ENCODE results near the gene OPRL1.

OPRL1 gene

DNA sequence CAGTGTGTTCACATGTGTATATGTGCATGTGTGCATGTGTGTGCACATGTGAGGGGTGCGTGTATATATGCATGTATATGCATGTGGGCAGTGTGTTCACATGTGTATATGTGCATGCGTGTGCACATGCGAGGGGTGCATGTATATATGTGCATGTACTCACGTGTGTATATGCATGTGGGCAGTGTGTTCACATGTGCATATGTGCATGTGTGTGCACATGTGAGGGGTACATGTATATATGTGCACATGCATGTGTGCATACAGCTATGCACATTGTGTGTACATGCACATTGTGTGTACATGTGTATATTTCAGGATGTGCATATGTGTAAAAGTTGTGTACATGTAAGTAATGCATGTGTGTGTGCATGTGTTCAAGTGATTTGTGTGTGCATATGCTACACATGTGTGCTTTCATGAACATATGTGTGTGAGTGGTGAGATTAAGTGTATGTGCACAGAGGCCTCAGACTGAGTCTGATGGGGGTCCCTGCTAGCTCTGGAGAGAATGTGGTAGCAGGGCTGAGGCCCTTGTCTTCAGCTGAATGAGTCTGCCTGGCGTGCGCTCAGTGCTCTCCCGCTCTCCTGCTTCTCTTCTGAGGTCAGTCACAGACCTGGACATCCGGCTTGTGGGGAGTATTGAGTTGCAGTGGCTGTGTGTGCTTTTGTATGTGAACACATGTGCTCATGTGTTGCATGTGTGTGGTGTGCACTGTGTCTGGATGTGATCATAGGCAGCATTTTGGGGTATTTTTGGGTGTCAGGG is 64.4 kb downstream of the OPRL1 start:
- no peak for DNase-seq (ENCODE audit: low spot score)

DNA sequence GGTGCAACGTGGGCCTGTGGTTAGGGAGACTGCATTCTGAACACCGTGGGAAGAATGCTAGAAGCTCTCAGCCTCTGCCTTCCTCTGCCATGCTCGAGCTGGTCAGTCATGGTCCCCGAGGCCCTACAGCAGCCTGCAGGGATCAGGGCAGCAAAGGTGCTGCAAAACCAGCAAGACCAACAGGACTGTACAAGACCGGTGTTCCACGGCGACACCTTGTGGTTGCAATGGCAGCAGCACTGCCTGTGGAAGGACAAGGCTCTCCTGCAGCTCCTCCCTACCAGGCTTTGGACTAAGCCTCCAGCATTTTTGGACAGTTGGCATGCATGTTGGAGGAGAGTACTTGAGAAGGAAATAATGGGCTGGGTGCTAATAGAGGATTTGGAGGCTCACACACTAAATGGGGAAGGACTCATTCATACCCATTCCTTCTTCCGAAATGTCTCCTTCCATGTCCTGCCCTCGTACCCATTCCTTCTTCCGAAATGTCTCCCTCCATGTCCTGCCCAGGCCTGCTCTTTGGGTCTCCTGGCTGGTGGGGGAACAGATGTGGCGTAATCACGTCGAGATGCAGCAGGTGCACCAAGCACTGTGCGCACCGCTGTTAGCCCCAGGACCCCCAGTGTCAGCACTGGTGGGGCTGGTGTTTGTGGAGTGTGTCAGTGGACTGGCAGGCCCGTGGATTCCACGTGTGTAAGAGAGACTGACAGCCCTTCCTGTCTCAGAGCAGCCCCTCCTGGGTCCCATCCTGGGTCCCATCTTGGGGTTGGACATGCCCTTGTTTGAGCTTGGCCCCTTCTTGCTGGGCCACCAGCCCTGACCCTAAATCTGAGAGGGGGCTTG is 65.8 kb downstream of the OPRL1 start:
- no peak for DNase-seq (ENCODE audit: low spot score)

DNA sequence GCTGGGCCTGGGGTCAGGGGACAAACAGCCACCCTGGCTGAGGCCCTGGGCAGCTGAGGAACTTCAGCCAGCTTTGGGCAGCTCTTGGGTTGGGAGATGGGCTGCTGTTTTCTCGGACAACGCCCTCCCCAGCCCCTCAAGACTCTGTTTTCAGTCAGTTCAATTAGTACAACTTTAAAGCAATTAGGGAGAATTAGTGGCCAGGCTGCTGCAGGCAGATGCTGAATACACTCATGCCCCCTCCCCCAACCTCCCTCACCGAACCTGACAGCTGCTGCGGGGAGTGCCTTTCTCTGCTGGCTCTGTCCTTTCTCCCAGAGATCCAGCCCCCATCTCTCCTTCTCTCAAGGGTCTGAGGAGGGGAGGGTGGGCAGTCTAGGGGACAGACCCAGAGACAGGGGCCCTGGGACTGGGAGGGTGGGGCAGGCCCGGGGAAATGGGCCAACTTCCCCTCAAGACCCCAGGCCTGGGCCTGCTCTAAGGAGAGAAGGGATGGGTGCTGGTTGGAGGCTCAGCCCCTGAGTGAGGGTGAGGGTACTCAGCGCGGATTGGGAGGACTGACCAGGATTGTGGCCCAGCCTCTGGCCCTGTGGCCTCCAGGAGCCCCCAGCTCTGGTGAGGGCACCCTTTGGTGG is 66.5 kb downstream of the OPRL1 start:
- no peak for DNase-seq (ENCODE audit: low spot score)

DNA sequence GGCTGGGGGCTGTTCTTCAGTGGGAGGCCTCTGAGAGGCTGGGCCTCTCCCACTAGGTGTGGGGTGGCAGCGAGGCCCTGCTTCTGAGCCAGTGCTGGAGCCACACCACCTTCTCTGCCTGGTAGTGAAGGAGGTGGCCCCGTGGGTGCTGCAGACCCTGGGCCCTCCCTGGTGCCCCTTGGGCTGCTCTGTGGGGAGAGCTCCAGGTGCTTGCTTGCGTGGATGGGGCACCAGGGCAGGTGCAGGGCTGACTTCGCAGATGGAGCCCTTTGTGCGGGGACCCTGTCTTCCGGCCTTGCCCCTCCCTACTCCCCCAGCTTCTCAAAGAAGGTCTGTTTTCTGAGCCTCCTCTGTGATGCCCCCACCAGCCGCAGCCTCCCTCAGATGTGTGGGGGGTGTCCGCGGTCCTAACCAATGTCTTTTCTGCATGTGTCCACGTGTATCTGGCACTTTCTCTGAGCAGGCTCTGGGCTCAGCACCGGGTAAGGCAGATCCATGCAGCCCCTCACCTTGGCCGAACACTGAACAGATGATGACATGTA is 67.1 kb downstream of the OPRL1 start:
- DNase-seq (ENCODE audit: low spot score), result no peak

DNA sequence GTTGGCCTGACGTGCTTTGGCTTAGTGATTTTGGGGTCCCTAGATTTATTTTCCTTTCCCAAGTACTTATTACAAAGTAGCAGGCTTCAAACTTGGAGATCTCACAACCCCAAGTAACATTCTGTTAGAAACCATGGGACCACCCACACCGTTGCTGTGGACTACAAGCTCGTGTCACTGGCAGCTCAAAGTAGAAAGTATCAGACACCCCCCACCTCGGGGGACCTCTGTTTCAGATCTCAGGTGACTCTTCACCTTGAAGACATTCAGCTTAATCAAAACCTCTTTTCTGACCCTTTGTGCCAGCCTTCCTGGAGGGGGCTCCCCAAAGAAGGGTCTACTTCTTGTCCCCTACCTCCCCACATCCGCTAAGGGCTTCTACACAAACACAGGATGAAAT is 68.7 kb downstream of the OPRL1 start:
- DNase-seq (ENCODE audit: low spot score), result no peak

DNA sequence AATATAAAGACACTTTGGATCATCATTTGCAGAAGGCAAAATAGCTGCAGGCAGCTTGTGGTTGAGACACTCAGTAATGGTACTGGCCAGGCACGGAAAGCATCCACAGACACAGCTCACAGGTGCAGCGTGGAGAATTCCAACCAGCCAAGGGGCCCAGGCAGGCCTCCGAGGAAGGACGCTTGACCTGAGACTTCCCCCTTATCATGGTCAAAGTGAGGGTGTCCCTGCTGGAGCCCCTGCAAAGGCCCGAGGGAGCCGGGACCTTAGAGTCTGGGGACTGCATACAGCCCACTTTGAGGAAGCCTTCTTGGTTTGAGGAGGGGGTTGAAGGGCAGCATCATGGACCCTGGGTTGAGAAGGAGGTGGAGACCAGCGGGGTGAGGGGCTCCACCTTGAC is 69.3 kb downstream of the OPRL1 start:
- no peak for DNase-seq (ENCODE audit: low spot score)

DNA sequence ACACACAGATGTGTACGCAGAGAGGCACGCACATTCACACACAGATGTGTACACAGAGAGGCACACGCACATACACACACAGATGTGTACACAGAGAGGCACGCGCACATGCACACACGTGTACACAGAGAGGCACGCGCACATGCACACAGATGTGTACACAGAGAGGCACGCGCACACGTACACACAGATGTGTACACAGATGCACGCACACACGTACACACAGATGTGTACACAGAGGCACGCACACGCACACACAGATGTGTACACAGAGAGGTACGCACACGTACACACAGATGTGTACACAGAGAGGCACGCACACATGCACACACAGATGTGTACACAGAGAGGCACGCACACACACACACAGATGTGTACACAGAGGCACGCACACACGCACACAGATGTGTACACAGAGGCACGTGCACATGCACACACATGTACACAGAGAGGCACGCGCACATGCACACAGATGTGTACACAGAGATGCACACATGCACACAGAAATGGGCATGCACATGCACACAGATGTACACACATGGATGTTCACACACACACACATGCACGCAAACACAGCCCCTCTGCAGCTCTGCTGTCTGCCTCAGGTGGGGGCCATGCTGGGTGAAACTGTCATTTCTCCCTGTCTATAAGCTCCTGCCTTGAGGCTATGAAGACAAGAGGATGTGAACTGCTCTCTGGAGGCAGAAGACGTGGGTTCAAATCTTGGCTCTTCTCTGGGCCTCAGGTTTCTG is 70.1 kb downstream of the OPRL1 start:
- no peak for DNase-seq (ENCODE audit: low spot score)
